Measurements from ENCODE around the gene RPL39L. TPM values are rescaled to one million over a fixed set of nuclear protein-coding genes. Genes with fewer than 3 reads are reported as not detected.

RPL39L gene
- total RNA-seq, 1 donor from 2014 or later: 13.4 TPM

- no peaks in the 10 kb centered on the region for H3K27me3 Mint-ChIP-seq (ENCODE audit: low read depth)
- TF ChIP-seq CTCF (IDR thresholded peaks at IDR 0.05; ENCODE audit: unreplicated experiment): no peak
- no peak for DNase-seq (ENCODE audit: low spot score in 2 of 2, unreplicated experiment in 2 of 2)
- no peaks in the 10 kb centered on the region for H3K36me3 Mint-ChIP-seq
- H3K9me3 Mint-ChIP-seq: no peaks in the 10 kb centered on the region
- no peak overlapping the region for H3K27ac Mint-ChIP-seq
- peaks cover 4% of the 10 kb centered on the region for H3K4me1 Mint-ChIP-seq
- no peak overlapping the region for H3K4me3 Mint-ChIP-seq
Observed at GRCh38 chr3:187167777-187168176, 28.5 kb upstream of the RPL39L start.

- H3K27me3 Mint-ChIP-seq (ENCODE audit: low read depth): no peaks in the 10 kb centered on the region
- H3K4me1 Mint-ChIP-seq: peaks cover 4% of the 10 kb centered on the region
- no peaks in the 10 kb centered on the region for H3K9me3 Mint-ChIP-seq
- no peak overlapping the region for H3K27ac Mint-ChIP-seq
- H3K4me3 Mint-ChIP-seq: no peak overlapping the region
- no peak for DNase-seq (ENCODE audit: low spot score in 2 of 2, unreplicated experiment in 2 of 2)
- TF ChIP-seq CTCF (IDR thresholded peaks at IDR 0.05; ENCODE audit: unreplicated experiment): no peak
- H3K36me3 Mint-ChIP-seq: no peaks in the 10 kb centered on the region
Observed at GRCh38 chr3:187166750-187167149, 27.5 kb upstream of the RPL39L start.

- Mint-ChIP-seq H3K9me3 (no peaks in the 10 kb centered on the region), H3K36me3 (no peaks in the 10 kb centered on the region), H3K27ac (no peak overlapping the region), H3K4me1 (peaks cover 3% of the 10 kb centered on the region), H3K4me3 (no peak overlapping the region), H3K27me3 (ENCODE audit: low read depth) (peaks cover 4% of the 10 kb centered on the region)
- peak; percentile 86 for TF ChIP-seq CTCF (IDR thresholded peaks at IDR 0.05; ENCODE audit: unreplicated experiment)
- no peak for DNase-seq (ENCODE audit: low spot score in 2 of 2, unreplicated experiment in 2 of 2)
Observed at GRCh38 chr3:187165144-187165543, 25.8 kb upstream of the RPL39L start.

GRCh38 chr3:187162265-187162953 is 23.1 kb upstream of the RPL39L start:
- Mint-ChIP-seq H3K9me3 (peaks cover 14% of the 10 kb centered on the region), H3K4me1 (no peaks in the 10 kb centered on the region), H3K36me3 (no peaks in the 10 kb centered on the region)

GRCh38 chr3:187161556-187161955 is 22.3 kb upstream of the RPL39L start:
- no peak overlapping the region for H3K4me3 Mint-ChIP-seq
- TF ChIP-seq CTCF (IDR thresholded peaks at IDR 0.05; ENCODE audit: unreplicated experiment): no peak
- no peaks in the 10 kb centered on the region for H3K36me3 Mint-ChIP-seq
- no peak overlapping the region for H3K27ac Mint-ChIP-seq
- no peaks in the 10 kb centered on the region for H3K4me1 Mint-ChIP-seq
- peaks cover 4% of the 10 kb centered on the region for H3K27me3 Mint-ChIP-seq (ENCODE audit: low read depth)
- H3K9me3 Mint-ChIP-seq: peaks cover 14% of the 10 kb centered on the region
- no peak for DNase-seq (ENCODE audit: low spot score in 2 of 2, unreplicated experiment in 2 of 2)

More at GRCh38 chr3:187162265-187162953, 23.1 kb upstream of the RPL39L start:
- Mint-ChIP-seq H3K27ac (no peak overlapping the region), H3K4me3 (no peak overlapping the region), H3K27me3 (ENCODE audit: low read depth) (peaks cover 4% of the 10 kb centered on the region)
- DNase-seq (ENCODE audit: low spot score in 2 of 2, unreplicated experiment in 2 of 2): no peak
- TF ChIP-seq CTCF (IDR thresholded peaks at IDR 0.05; ENCODE audit: unreplicated experiment): no peak
